Brain pericyte (primary cell): ENCODE results near the gene PRSS48.
"Not testable (repeated sequence)": the region's sequence is repeated elsewhere in the genome, so short reads cannot be mapped to it uniquely, and the experiment has no call there.

Experiments used
- DNase-seq: peaks from one replicate; pipeline ENCODE4 v3.0.0-alpha.2; 2012; ENCODE audit warnings: low read depth, low spot score

PRSS48 gene

DNA sequence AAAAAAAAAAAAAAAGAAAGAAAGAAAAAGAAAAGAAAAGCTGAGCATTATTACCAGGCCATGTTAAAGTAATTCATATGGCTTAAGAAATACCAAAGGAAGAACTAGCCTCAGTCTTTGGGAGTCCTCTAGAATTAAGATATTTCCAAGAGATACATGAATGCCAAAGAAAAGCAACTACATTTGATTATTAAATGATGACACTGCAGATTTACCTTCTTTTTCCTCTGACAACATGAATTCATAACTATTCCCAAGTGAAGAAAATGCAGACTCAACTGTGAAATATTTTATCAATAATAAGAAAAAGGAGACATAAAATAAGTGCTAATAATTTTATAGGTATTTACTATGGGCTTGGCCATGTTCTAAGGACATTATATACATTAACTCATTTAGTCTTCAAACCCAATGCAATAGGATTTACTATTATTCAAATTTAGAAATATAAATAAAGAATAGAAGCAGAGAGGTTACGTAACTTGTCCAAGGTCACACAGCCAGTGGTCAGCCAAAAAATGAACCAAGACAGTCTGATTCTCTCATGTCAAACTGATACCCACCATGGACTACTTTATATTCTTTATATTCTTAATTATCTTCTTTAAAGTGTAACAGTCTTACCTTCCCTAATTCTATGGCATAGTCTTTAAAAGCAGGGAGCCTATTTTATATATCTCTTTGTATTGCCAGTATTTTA is 41.5 kb downstream of the PRSS48 start:
- DNase-seq, result no peak

DNA sequence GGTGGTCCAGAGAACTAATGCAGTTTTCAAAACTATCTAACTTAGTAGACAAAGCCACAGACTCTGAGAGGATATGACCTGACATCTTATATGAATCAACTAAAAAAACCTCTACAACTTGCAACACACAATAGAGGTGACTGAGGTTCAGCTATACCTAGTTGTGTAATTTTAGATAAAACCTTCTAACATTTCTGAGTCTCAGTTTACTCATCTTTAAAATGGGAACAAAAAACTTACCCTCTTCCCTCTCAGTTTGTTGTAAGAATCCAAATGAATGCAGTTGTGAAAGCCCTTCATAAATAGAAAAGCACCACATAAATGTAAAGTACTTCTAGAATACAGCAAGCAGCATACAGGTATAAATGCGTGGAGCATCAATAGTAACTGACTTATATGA is 42.5 kb downstream of the PRSS48 start:
- DNase-seq, result no peak

DNA sequence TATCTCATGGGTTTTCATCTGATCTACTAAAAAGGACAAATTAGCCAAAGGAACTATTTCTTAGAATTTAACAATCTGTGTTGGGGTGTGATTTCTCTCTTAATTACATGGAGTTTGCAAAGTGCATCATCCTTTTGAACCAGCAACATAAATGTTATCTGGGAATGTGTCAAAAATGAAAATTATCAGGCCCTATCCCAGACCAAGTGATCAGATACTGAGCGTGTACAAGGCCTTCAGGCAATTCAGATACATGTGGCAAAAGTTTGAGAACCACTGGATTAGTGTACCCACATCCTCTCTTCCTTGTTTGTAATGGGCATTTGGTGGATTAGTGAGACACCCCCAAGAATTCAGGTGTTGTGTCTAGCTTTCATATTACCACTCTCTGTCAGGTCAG is 44.6 kb downstream of the PRSS48 start:
- no peak for DNase-seq

DNA sequence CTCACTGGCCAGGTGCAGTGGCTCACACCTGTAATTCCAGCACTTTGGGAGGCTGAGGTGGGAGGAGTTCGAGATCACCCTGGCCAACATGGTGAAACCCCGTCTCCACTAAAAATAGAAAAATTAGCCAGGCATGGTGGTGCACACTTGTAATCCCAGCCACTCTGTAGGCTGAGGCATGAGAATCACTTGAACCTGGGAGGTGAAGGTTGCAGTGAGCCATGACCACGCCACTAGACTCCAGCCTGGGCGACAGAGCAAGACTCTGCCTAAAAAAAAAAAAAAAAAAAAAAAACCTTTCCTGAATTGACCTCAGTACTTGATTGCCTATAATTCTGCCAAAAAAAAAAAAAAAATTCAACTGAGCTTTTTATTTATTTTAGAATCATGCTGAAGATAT is 45.2 kb downstream of the PRSS48 start:
- DNase-seq, result not testable (repeated sequence)

DNA sequence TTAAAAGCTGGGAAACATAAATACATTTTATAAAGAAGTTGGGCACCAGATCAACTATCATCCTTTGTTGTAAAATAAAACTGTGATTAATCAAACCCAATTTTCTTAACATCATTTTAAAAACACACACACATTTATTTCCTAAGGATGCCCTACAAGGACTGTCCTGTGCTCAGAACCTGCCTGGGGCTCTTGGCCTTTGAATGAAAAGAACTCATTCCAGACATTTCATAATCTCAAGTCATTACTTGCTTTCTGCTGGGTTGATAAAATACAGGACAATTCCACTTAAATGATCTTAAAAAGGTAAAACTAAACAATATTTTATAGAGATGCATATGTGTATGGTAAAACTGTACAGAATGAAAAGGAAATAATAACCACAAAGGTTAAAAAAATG is 45.6 kb downstream of the PRSS48 start:
- no peak for DNase-seq

DNA sequence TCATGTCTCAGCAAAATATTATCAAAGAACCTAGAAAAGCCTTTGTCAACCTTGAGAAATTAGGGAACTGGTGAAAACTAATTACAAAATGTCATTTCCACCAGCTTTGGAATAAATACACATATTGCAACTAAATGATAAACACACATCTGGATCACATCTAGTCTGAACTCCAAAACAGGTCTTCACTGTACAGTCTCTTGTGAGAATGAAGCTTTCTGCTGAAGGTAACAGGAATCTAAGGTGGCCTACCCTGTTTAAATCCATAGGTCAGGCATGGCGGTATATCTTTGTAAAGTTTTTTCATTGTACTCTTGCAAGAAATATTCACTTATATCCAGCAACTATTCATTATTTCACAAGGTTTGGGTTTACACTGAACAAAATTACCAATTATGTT is 46.7 kb downstream of the PRSS48 start:
- no peak for DNase-seq

DNA sequence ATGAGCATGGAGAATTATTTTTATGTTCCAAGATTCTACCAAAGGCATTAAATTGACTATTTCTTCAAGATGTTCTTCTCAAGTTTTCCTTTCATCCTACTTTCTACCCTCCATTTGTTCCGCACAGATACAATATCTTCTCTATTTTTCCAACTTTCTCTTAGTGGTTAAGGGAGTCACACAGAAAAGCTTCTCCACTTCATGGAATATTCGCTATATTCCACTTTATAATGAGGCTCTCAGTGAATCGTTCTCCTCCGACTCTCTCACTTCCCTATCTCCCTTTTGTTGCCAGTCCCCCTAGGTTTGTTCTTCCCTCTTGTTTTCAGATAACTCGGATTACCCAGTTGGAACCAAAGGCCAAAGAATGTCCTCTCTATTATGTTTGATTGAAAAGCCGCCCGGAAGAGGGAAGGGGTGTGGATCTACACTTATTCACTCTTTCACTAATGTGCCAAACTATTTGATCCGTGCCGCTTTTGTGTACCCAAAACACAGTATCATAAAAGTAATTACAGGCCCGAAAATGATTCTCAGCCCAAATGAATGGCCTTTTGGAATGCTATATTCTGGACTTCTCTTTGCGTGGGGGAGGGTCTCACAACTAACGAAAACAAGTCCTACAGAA is 47.3 kb downstream of the PRSS48 start:
- DNase-seq, result no peak

DNA sequence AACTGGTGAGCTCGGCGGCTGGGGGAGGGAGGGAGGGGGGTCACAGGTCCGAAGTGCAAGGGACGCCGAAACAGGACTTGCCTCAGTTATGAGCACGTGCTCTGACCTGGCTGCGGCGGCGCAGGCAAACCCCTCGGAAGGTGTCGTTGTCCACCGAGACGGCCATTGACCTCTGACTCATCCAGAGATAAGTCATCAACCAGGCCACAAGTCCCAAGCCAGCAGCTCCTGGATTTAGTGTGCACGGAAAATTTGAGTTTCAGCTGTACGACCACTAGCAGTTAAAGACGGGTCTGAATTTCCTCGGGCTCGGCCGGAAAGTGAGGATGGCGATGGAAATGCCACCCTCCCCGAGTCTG is 47.8 kb downstream of the PRSS48 start:
- no peak for DNase-seq

DNA sequence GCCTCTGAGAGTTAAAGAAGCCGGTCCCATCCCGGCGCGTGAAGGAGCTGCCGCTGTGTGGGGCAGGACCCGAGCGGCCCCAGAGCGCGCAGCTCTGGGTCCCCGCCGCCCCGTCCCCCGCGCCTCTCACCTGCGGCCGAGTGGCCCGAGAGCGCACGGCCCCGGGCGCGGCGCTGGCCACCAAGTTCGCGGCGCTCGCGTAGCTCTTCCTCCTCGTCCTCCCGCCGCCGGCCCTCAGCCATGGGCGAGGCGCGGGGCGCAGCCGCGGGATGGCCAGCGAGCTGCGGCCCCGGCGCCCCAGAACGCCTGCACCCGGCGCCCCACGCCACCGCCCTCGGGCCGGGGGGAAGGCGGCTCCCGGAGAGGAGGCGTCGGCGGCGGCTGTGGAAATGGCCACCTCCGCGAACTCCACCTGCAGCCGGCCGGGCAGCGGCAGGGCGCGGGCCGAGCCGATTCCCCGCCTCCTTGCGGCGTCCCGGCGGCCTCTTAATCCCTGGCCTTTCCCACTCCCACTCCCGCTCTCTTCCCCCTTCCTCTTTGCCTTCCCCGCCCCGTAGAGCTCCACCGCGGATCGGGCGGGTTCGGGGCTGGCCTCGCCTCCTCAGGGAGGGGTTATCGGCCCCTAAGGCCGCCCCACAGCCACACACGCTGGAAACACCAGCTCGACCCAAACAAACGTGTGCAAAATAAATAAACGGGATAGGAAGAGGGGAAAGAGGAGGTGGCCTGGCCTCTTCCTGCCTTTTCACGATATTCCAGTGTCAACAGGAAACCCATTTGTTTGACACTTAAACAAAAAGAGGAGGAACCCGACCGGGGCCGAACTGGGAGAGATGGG is 48.4 kb downstream of the PRSS48 start, which contains the start of gene SH3D19:
SH3D19 (minus strand) TSS at position 495 of the 838 bp plus-strand sequence; CDS start at position 242, 253 bp downstream.
- DNase-seq, result no peak

DNA sequence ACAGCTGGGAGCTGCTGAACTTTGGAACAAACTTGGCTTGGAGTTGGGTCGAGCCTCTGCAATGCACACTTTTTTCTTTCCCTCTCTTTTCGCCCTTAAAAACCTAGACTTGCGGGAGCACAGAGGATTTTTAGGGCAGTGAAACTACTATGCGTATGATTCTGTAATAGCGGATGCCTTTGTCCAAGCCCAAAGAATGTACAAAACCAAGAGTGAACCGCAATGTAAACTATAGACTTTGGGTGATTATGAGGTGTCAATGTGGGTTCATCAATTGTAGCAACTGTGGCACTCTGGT is 48.9 kb downstream of the PRSS48 start:
- no peak for DNase-seq

DNA sequence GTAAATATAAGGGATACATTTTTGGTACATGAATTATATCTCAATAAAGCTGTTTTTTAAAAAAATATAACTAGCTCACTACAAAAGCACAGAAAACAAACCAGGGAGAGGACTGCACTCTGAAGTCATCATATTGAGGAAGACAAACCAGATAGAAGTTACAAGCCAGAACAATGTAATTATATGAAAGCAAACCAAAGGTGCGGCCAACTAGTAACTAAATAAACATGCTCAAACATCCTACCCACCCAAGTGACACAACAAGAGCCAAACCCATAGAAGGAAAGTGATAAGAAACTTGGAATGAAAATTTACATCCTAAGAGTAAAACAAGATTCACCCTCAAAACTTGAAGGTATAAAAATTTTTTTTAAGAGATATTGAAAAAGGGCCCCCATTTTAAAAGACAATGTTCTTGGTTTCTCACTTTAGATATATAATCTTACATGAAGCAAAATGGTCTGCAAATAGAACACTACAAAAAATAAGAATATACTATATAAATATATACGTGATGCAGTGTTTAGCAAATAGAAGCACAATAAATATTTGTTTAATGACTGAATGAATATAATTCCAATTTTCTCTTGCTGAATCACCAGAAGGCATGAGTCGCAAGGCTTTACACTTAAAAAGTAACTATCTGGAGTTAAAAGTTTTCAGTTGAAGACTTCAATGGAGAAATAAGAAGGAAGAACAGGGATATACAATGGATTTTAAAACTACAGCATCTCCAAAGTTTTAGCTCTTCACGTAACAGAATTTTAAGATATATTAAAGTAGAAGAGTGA is 52.5 kb downstream of the PRSS48 start:
- no peak for DNase-seq

DNA sequence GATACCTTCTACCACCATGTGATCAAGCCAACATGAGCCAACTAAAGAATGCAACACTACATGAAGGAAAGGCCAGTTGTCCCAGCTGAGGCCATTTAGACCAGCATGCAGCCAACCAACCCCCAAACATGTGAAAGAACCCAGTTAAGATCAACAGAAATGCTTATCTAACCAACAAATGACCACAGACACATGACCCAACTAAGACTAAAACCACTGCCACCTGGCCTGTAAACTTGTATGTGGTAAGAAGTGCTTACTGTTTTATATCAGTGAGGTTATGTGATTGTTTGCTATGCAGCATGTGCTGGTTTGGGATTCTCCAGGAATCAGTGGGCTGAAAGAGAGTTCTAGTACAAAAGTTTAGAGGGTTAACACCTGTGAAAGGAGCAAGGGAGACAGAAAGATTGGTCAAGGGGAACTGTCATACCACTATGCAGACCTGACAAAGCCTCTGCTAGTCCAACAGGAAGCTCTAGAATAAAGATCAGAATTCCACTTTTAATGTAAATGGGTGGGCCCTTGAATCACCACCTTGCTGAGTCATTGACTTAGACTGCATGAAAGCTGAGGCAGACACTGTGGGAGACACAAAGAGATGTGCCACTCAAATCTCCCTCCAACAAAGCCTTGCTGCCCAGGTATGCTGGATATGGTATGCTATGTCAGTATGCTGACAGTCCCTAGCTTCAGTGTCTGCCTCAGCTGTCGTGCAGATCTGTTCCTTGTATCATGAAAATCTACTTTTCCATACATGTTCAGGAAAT is 54.5 kb downstream of the PRSS48 start:
- DNase-seq, result no peak

DNA sequence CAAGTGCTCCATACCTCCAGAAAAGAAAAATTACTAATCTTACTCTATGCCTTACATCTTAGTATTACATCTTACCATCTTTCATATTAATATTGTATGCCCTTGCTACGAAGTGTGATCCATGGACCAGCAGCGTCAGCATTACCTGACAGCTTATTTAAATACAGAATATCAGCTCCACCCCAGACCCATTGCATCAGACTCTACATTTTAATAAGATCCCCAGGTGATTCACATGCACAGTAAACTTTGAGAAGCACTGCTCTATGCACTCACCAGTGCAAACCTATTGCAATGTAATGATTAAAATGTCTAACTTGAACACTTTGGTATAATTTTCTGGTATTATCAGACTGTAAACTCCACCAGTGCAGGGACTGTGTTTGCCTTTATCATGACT is 62.5 kb downstream of the PRSS48 start:
- no peak for DNase-seq

DNA sequence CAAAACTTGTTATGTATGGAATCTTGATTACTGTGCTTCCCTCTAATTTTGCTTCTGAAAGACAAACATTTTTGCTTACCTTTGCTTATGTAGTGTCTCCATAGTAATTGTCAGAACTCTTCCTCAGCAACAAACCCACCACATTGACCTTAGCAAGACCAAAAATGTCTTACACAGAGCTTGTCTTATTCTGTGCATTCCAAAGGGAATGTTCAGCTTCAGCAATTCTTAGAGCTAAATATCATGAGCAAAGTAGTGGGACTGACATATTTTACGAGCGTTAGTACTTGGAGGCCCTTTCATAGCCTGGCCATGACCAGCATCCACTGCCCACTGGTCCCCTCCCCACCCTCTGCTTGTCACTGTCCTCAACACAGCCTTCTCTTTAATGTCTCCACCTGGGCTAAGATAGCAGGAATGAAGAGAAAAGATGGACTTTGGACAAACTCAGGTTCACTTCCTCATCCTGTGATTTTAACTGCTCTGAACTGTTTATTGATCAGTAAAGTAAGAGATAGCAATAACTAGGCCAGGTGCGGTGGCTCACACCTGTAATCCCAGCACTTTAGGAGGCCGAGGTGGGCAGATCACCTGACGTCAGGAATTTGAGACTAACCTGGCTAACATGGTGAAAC is 63.9 kb downstream of the PRSS48 start:
- DNase-seq, result no peak
